ENCODE data around the gene D2HGDH.
A peak's percentile ranks its signal among the peaks of the same experiment; 100 is the strongest.
"Not testable (repeated sequence)": the region's sequence is repeated elsewhere in the genome, so short reads cannot be mapped to it uniquely, and the experiment has no call there.

Gene D2HGDH

GRCh38 chr2:241812730-241813643 lies 78.6 kb downstream of the D2HGDH start:
- no peak overlapping the region for H3K27ac ChIP-seq
- H3K4me3 ChIP-seq, result no peak overlapping the region

- no peak overlapping the region for H3K4me3 ChIP-seq
- peak overlapping the region in 1 of 21 experiments; percentile 46 for H3K27ac ChIP-seq
These were observed 79.4 kb downstream of the D2HGDH start for GRCh38 chr2:241813644-241814392.

- Histone ChIP-seq H3K27ac (no peak overlapping the region), H3K4me3 (no peak overlapping the region)
These were observed 79.9 kb downstream of the D2HGDH start for GRCh38 chr2:241814393-241814642.

GRCh38 chr2:241814643-241815476 lies 80.4 kb downstream of the D2HGDH start:
- no peak overlapping the region for H3K4me3 ChIP-seq
- H3K27ac ChIP-seq, result no peak overlapping the region

DNA sequence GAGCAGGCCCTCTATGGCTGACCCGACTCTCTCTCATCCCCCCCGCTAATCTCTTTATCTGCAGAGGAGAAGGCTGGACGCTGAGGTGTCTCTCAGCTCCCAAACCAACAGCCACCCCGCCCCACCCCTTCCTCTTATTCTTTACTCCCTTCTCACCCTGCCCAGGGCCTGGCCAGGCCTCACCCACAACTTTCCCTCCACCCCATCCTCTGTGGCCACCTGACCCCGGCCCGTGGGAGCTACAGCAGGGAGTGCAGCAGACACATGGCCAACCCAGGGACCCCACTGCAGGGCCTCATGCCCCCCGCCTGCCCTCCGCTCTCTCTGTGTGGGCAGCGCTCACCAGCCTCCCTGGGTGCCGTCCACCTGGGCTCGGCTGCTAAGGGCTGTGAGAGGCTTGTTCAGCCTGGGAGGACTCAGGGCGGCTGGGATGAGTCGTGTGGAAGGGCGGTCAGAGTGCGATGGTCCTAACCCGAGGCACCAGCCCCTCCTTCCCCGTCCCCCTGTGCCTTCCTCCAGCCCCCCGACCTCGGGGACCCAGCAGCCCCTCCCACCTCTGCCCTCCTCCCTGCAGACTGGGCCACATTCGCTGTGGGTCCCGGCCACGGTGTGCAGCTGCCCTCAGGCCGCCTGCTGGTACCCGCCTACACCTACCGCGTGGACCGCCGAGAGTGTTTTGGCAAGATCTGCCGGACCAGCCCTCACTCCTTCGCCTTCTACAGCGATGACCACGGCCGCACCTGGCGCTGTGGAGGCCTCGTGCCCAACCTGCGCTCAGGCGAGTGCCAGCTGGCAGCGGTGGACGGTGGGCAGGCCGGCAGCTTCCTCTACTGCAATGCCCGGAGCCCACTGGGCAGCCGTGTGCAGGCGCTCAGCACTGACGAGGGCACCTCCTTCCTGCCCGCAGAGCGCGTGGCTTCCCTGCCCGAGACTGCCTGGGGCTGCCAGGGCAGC lies 81.3 kb downstream of the D2HGDH start:
- H3K27ac ChIP-seq, result no peak overlapping the region
- no peak overlapping the region for H3K4me3 ChIP-seq

DNA sequence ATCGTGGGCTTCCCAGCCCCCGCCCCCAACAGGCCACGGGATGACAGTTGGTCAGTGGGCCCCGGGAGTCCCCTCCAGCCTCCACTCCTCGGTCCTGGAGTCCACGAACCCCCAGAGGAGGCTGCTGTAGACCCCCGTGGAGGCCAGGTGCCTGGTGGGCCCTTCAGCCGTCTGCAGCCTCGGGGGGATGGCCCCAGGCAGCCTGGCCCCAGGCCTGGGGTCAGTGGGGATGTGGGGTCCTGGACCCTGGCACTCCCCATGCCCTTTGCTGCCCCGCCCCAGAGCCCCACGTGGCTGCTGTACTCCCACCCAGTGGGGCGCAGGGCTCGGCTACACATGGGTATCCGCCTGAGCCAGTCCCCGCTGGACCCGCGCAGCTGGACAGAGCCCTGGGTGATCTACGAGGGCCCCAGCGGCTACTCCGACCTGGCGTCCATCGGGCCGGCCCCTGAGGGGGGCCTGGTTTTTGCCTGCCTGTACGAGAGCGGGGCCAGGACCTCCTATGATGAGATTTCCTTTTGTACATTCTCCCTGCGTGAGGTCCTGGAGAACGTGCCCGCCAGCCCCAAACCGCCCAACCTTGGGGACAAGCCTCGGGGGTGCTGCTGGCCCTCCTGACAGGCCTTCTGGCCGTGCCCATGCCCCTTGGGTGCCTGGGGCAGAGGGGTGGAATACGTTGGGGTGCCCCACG lies 82.1 kb downstream of the D2HGDH start:
- Histone ChIP-seq H3K4me3 (no peak overlapping the region), H3K27ac (peak overlapping the region in 1 of 21 experiments; percentile 36)

DNA sequence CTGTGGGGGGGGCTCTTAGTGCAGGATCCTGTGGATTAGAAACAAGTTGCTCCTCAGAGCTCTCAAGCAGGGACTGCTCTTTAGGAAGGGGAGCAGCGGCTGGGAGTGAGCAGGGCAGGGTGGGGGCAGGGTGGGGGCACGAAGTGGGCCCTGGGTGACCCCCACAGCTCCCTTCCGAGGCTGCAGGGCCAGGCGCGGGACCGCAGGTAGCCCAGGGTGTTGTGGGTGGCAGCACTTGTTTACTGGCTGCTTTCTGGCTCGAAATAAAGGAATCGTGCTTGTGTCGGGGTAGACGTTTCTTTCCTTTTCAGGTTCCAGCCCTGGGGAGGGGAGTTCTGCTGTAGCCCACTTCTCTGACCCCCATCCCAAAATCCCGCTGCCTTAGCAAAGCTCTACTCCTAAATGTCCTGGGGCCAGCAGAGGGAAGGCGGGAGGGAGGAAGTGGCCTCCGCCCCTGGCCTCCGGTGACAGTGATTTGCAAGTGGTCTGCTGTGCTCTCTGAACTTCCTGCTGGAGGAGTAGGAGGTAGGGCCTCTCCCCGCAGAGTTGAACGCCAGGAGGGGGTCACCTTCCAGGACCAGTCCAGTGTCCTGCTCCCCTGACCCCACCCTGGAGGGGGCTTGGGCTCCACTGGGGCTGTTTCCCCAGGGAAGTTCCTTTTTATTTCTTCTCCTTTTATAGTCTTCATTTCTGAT lies 82.8 kb downstream of the D2HGDH start:
- Histone ChIP-seq H3K27ac (peak overlapping the region in 1 of 21 experiments; percentile 36), H3K4me3 (no peak overlapping the region)

GRCh38 chr2:241817821-241818215 lies 83.4 kb downstream of the D2HGDH start:
- not testable (repeated sequence) for H3K27ac ChIP-seq, H3K4me3 ChIP-seq
